Measurements from ENCODE around the gene UCN. TPM values are rescaled to one million over a fixed set of nuclear protein-coding genes. Genes with fewer than 3 reads are reported as not detected.

Gene UCN
- total RNA-seq, 1 experiment from 2014 or later, result 4.6 TPM

DNA sequence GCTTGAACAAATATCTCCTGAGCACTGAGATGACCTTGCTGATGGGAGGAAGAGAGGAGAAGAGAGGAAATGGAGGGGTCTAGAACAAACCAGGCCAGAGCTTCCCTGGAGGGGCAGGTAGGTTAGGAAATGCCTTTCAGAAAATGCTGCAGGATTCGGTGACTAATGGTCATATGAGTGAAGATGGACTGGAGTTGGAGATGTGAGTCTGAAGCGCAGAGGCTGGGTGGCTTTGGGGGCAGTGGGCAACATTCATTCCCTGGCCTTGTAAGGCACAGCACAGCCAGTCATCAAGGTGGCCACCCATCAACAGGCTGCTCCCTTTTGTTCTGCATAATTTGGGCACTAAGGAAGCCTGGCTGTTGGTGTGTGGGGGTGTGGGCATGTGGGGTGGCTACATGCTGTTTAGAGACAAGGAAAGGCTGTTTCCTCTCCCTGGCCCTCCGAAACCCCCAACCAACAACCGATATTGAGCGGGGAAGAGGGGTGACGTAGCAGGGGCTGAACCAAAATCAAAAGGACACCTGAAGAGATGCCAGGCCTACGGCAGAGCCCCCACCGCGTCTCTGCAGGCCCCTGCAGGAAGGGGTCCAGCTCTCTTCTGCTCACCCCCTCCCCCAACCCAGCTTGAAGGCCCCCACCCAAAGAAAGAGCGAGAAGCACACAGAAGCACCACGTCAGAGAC lies 46.9 kb downstream of the UCN start:
- peaks cover 12% of the 10 kb centered on the region for H3K36me3 Mint-ChIP-seq (ENCODE audit: insufficient read depth, unreplicated experiment)
- CTCF ChIA-PET, result interaction anchor here (2.0 kb wide), 1 partner anchor 19 kb away, joined by 9 read pairs; no protein-coding TSS in a partner anchor
- H3K4me1 Mint-ChIP-seq (ENCODE audit: low read depth, unreplicated experiment), result peaks cover 7% of the 10 kb centered on the region
- BruUV-seq (replicated peaks), result no TSS peak
- TF ChIP-seq, protein P1, sequence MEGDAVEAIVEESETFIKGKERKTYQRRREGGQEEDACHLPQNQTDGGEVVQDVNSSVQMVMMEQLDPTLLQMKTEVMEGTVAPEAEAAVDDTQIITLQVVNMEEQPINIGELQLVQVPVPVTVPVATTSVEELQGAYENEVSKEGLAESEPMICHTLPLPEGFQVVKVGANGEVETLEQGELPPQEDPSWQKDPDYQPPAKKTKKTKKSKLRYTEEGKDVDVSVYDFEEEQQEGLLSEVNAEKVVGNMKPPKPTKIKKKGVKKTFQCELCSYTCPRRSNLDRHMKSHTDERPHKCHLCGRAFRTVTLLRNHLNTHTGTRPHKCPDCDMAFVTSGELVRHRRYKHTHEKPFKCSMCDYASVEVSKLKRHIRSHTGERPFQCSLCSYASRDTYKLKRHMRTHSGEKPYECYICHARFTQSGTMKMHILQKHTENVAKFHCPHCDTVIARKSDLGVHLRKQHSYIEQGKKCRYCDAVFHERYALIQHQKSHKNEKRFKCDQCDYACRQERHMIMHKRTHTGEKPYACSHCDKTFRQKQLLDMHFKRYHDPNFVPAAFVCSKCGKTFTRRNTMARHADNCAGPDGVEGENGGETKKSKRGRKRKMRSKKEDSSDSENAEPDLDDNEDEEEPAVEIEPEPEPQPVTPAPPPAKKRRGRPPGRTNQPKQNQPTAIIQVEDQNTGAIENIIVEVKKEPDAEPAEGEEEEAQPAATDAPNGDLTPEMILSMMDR (IDR thresholded peaks at IDR 0.05; ENCODE audit: unreplicated experiment), result no peak
- H3K27me3 Mint-ChIP-seq (ENCODE audit: unreplicated experiment), result peaks cover 56% of the 10 kb centered on the region
- H3K9me3 Mint-ChIP-seq (ENCODE audit: low read depth, unreplicated experiment), result no peaks in the 10 kb centered on the region
- intact Hi-C loops (cut with micrococcal nuclease; ENCODE audit: unreplicated experiment), result no loop called here
- DNase-seq, result no peak
- peak overlapping the region; percentile 0 for H3K4me3 Mint-ChIP-seq (ENCODE audit: low read depth, unreplicated experiment)
- no peak overlapping the region for H3K27ac Mint-ChIP-seq (ENCODE audit: unreplicated experiment)

GRCh38 chr2:27258051-27258450 lies 50.2 kb downstream of the UCN start:
- H3K36me3 Mint-ChIP-seq (ENCODE audit: insufficient read depth, unreplicated experiment), result peaks cover 2% of the 10 kb centered on the region
- DNase-seq, result no peak
- no peaks in the 10 kb centered on the region for H3K9me3 Mint-ChIP-seq (ENCODE audit: low read depth, unreplicated experiment)
- H3K4me3 Mint-ChIP-seq (ENCODE audit: low read depth, unreplicated experiment), result no peak overlapping the region
- no TSS peak for BruUV-seq (replicated peaks)
- H3K27me3 Mint-ChIP-seq (ENCODE audit: unreplicated experiment), result peaks cover 82% of the 10 kb centered on the region
- TF ChIP-seq, protein P1 (IDR thresholded peaks at IDR 0.05; ENCODE audit: unreplicated experiment), result no peak
- H3K4me1 Mint-ChIP-seq (ENCODE audit: low read depth, unreplicated experiment), result peaks cover 1% of the 10 kb centered on the region
- CTCF ChIA-PET, result no interaction called here
- intact Hi-C loops (cut with micrococcal nuclease; ENCODE audit: unreplicated experiment), result no loop called here
- H3K27ac Mint-ChIP-seq (ENCODE audit: unreplicated experiment), result no peak overlapping the region

Other genes with a start within 250 kb of the UCN start
- 163 and 172 TPM in 2 replicates for gene OST4, start 236.8 kb downstream of the UCN start, total RNA-seq (2022)
- 0.12 and 0.19 TPM in 2 replicates for gene EMILIN1, start 229.8 kb downstream of the UCN start, total RNA-seq (2022)
- 2.0 and 4.2 TPM in 2 replicates for gene KHK, start 221.7 kb downstream of the UCN start, total RNA-seq (2022)
- gene CGREF1, start 189.3 kb downstream of the UCN start, total RNA-seq (2022), result 3.7 and 9.3 TPM in 2 replicates
- 0.56 and 0.64 TPM in 2 replicates for gene ABHD1, start 184.6 kb downstream of the UCN start, total RNA-seq (2022)
- 54.0 and 60.1 TPM in 2 replicates for gene PREB, start 173.8 kb downstream of the UCN start, total RNA-seq (2022)
- gene PRR30, start 169.0 kb downstream of the UCN start, total RNA-seq (2022), result not detected in 2 replicates
- not detected in 2 replicates for gene TCF23, start 159.4 kb downstream of the UCN start, total RNA-seq (2022)
- gene ATRAID, start 96.4 kb downstream of the UCN start, total RNA-seq (2022), result 104 and 121 TPM in 2 replicates
- gene SLC5A6, start 96.2 kb downstream of the UCN start, total RNA-seq (2022), result 39.6 and 42.3 TPM in 2 replicates
- gene CAD, start 91.1 kb downstream of the UCN start, total RNA-seq (2022), result 68.2 and 71.6 TPM in 2 replicates
- gene SLC30A3, start 45.4 kb downstream of the UCN start, total RNA-seq (2022), result 0.24 TPM in 1 of 2 replicates, not detected in the other
- not detected in 2 replicates for gene DNAJC5G, start 33.0 kb downstream of the UCN start, total RNA-seq (2022)
- 0.99 and 2.3 TPM in 2 replicates for gene TRIM54, start 26.0 kb downstream of the UCN start, total RNA-seq (2022)
- gene MPV17, start 14.7 kb upstream of the UCN start, total RNA-seq (2022), result 77.4 and 84.5 TPM in 2 replicates
- gene GTF3C2, start 48.3 kb upstream of the UCN start, total RNA-seq (2022), result 83.8 and 85.4 TPM in 2 replicates
- 42.0 and 43.7 TPM in 2 replicates for gene EIF2B4, start 61.9 kb upstream of the UCN start, total RNA-seq (2022)
- 85.3 and 96.9 TPM in 2 replicates for gene SNX17, start 62.2 kb upstream of the UCN start, total RNA-seq (2022)
- gene ZNF513, start 72.3 kb upstream of the UCN start, total RNA-seq (2022), result 10.6 and 13.1 TPM in 2 replicates
- gene PPM1G, start 101.1 kb upstream of the UCN start, total RNA-seq (2022), result 118 and 121 TPM in 2 replicates
- 58.2 and 60.5 TPM in 2 replicates for gene NRBP1, start 120.2 kb upstream of the UCN start, total RNA-seq (2022)
- gene KRTCAP3, start 133.9 kb upstream of the UCN start, total RNA-seq (2022), result 71.8 and 74.0 TPM in 2 replicates
- 37.5 and 41.7 TPM in 2 replicates for gene IFT172, start 181.3 kb upstream of the UCN start, total RNA-seq (2022)
- gene FNDC4, start 186.8 kb upstream of the UCN start, total RNA-seq (2022), result 5.3 and 7.2 TPM in 2 replicates
- gene GCKR, start 188.4 kb upstream of the UCN start, total RNA-seq (2022), result 17.8 and 26.8 TPM in 2 replicates

Measured in Calu3 (cell line).